Ascending aorta (tissue), 2 donors: ENCODE measurements around the gene BSND. TPM values are rescaled to one million over a fixed set of nuclear protein-coding genes. Genes with fewer than 3 reads are reported as not detected.
A peak's percentile ranks its signal among the peaks of the same experiment; 100 is the strongest.
"Not testable (repeated sequence)": the region's sequence is repeated elsewhere in the genome, so short reads cannot be mapped to it uniquely, and the experiment has no call there.

Experiments used
- DNase-seq, 2 donors: peaks; one replicate each; pipeline ENCODE4 v3.0.0-alpha.2; 2019; ENCODE audit warnings: low spot score in 2 of 2
- H3K27ac ChIP-seq, 2 donors: fragments of 200-600 bp; sonication (generic); one replicate each; pipeline ENCODE4 v1.5.1; 2016 to 2017; ENCODE audit warnings: mild to moderate bottlenecking in 1 of 2
- H3K27me3 ChIP-seq: fragments of 200-600 bp; sonication (generic); one replicate; pipeline ENCODE4 v1.5.1; 2017
- H3K36me3 ChIP-seq, 2 donors: fragments of 200-600 bp; sonication (generic); one replicate each; pipeline ENCODE4 v1.5.1; 2016
- H3K4me1 ChIP-seq, 2 donors: fragments of 200-600 bp; sonication (generic); one replicate each; pipeline ENCODE4 v1.5.1; 2016 to 2017; ENCODE audit warnings: mild to moderate bottlenecking in 1 of 2
- H3K4me3 ChIP-seq, 2 donors: fragments of 200-600 bp; sonication (generic); one replicate each; pipeline ENCODE4 v1.5.1; 2016 to 2017; ENCODE audit warnings: mild to moderate bottlenecking in 1 of 2
- H3K9me3 ChIP-seq, 2 donors: fragments of 200-600 bp; sonication (generic); one replicate each; pipeline ENCODE4 v1.5.1; 2016
- CTCF ChIP-seq, 3 experiments: fragments of 200-600 bp in 2 of 3; fragments of 450-650 bp in 1 of 3; sonication (generic) in 2 of 3; IDR thresholded peaks; one replicate each; pipeline ENCODE4 v1.5.1; 2016 to 2019; ENCODE audit warnings: antibody characterized with exemption in 3 of 3, mild to moderate bottlenecking in 1 of 3, moderate library complexity in 1 of 3
- intact Hi-C: fragments of 100-400 bp; cut with DNase I; formaldehyde crosslinking; loops from one replicate; pipeline ENCODE4 v1.15.1; 2023
- total RNA-seq: library from RNA; depleted of rRNA; stranded (reverse); fragments of >200 nt; gene quantifications from one replicate; pipeline ENCODE4 v1.1.0, GENCODE V29; 2016

Gene BSND
- total RNA-seq, 1 donor from 2014 or later = not detected

- no peak for TF ChIP-seq CTCF (IDR thresholded peaks at IDR 0.05)
- H3K4me3 ChIP-seq = no peak overlapping the region
- no peaks in the 10 kb centered on the region for H3K36me3 ChIP-seq
- intact Hi-C loops = no loop called here
- H3K9me3 ChIP-seq = peaks cover 0 to 9% of the 10 kb centered on the region in 2 donors
- H3K27ac ChIP-seq = no peak overlapping the region
- no peaks in the 10 kb centered on the region for H3K4me1 ChIP-seq
- no peaks in the 10 kb centered on the region for H3K27me3 ChIP-seq
- DNase-seq = no peak
These were observed 35.9 kb upstream of the BSND start for GRCh38 chr1:54962612-54963395.

DNA sequence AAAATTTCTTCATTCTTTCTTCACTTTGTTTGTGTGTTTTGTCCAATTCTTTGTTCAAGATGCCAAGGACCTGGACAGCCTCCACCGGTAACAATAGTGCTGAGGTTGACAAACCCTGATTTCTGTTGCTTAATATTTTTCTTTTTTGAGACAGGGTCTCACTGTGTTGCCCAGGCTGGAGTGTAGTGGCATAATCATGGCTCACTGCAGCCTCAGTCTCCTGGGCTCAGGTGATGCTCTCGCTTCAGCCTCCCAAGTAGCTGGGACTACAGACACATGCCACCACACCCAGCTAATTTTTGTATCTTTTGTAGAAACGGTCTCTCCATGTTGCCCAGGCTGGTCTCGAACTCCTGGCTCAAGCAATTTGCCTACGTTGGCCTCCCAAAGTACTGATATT lies 34.9 kb upstream of the BSND start:
- H3K27me3 ChIP-seq, H3K27ac ChIP-seq, H3K36me3 ChIP-seq, intact Hi-C loops, H3K4me3 ChIP-seq, H3K4me1 ChIP-seq, H3K9me3 ChIP-seq: not testable (repeated sequence)
- peak in 1 of 2 donors; percentile 13 for DNase-seq

DNA sequence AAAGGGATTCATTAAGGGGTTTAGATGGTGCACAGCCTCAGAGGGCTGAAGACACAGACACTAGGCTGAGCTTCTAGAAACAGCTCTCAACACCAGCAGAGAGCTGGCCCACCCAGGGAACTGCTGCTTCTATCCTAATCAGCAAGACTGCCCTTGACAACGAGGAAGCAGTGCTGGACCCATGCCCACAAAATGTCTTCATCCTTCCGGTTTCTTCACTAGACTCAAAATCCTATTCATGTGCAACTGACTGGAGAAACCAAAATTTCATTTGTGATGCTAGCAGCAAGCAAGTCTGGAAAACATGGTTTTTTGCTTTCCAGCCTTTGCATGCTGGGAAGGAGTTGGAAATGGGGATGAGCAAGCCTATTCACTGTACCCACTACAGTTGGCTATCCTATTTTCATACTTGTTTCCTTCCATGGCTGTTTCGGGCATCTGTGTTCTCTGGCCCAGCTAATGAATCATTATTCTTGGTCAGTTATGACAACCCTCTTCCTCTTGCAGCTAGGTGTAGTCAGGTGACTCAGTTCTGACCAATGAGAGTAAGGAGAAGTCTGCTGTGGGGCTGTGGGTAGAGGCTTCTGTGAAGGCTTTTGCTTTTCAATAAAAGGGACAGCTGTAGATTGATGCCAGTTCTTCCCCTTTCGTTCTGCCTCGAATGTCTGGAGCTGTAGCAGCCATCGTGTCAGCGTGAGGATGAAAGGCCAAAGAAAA lies 33.0 kb upstream of the BSND start:
- no peaks in the 10 kb centered on the region for H3K9me3 ChIP-seq
- no peak overlapping the region for H3K4me3 ChIP-seq
- no peaks in the 10 kb centered on the region for H3K27me3 ChIP-seq
- DNase-seq = peak in 1 of 2 donors; percentile 77
- H3K27ac ChIP-seq = no peak overlapping the region
- H3K36me3 ChIP-seq = no peaks in the 10 kb centered on the region
- no peaks in the 10 kb centered on the region for H3K4me1 ChIP-seq
- intact Hi-C loops = no loop called here
- TF ChIP-seq CTCF (IDR thresholded peaks at IDR 0.05) = no peak

DNA sequence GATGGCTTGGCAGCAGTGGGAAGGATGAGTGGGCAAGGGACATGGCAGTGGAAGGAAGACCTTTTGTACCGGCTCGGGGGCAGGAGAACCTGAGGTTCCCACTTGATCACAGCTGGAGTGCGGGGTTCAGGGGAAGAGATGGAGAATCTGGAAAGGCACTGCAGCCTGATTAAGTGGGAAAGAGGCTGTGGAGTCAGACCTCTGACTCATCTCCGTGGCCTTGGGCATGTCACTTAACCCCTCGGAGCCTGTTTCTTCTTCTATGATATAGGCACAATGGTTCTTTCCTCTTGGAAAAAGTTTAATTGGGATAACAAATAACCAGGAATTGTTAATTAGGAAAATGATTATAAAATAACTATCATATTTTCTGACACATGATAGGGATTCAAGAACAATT lies 31.4 kb upstream of the BSND start:
- intact Hi-C loops = no loop called here
- no peak for TF ChIP-seq CTCF (IDR thresholded peaks at IDR 0.05)
- Histone ChIP-seq H3K9me3 (no peaks in the 10 kb centered on the region), H3K27me3 (no peaks in the 10 kb centered on the region), H3K36me3 (no peaks in the 10 kb centered on the region), H3K27ac (no peak overlapping the region), H3K4me3 (no peak overlapping the region), H3K4me1 (no peaks in the 10 kb centered on the region)
- DNase-seq = peak in 1 of 2 donors; percentile 21

DNA sequence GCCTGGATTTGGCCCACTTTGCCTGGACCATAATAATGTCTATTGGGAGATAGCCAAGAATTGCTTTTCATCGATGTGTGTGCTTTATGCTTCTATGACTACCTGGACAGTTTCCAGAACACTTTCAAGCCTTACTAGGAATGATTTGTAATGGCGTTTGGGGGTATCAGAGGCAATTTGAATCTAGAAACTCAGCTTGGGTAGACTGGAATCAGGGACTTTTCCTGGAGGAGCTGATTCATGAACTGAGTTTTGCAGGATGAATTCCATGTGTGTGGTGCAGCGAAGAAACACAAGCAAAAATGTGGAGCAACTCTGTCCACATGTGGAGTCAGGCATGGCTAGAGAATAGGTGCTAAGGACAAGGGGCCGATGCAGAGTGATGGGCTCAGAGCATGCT lies 30.2 kb upstream of the BSND start:
- intact Hi-C loops = no loop called here
- peaks cover 0 to 11% of the 10 kb centered on the region in 2 donors for H3K4me1 ChIP-seq
- peak in 1 of 2 donors; percentile 28 for DNase-seq
- no peaks in the 10 kb centered on the region for H3K27me3 ChIP-seq
- no peaks in the 10 kb centered on the region for H3K36me3 ChIP-seq
- no peak overlapping the region for H3K27ac ChIP-seq
- H3K9me3 ChIP-seq = no peaks in the 10 kb centered on the region
- H3K4me3 ChIP-seq = no peak overlapping the region
- TF ChIP-seq CTCF (IDR thresholded peaks at IDR 0.05) = no peak

- H3K36me3 ChIP-seq = no peaks in the 10 kb centered on the region
- intact Hi-C loops = no loop called here
- peaks cover 0 to 11% of the 10 kb centered on the region in 2 donors for H3K4me1 ChIP-seq
- peak in 1 of 2 donors; percentile 2 for DNase-seq
- no peak overlapping the region for H3K4me3 ChIP-seq
- H3K27ac ChIP-seq = no peak overlapping the region
- TF ChIP-seq CTCF (IDR thresholded peaks at IDR 0.05) = no peak
- no peaks in the 10 kb centered on the region for H3K9me3 ChIP-seq
- no peaks in the 10 kb centered on the region for H3K27me3 ChIP-seq
These were observed 28.9 kb upstream of the BSND start for GRCh38 chr1:54969879-54970278.
